ENCODE data around the gene ADAMTSL3.

GRCh38 chr15:83984601-83985000 lies 330.7 kb downstream of the ADAMTSL3 start:
- TF ChIP-seq CTCF (IDR thresholded peaks at IDR 0.05; ENCODE audit: insufficient read depth, low read length, poor library complexity, severe bottlenecking): no peak
- no peak for TF ChIP-seq EZH2phosphoT487 (conservative IDR thresholded peaks at IDR 0.05; ENCODE audit: low read length)

All from SU-DHL-6 (cell line).